H1 (cell line): ENCODE data around the gene RRAS2. TPM values are rescaled to one million over a fixed set of nuclear protein-coding genes. Genes with fewer than 3 reads are reported as not detected.

Source experiments
- CTCF ChIA-PET: fragments of 300-600 bp; sonication (Branson Sonifier 250); formaldehyde crosslinking; loops from one replicate; lab custom pipeline; 2021; ENCODE audit not compliant: partially characterized antibody; lab: Charles Lee
- POLR2A ChIA-PET: fragments of 300-600 bp; sonication (Branson Sonifier 250); formaldehyde crosslinking; loops from one replicate; lab custom pipeline; 2021; ENCODE audit warnings: inconsistent platforms; ENCODE audit not compliant: partially characterized antibody; lab: Charles Lee
- DNase-seq, 2 experiments: peaks; one replicate each; pipeline versions ENCODE4 v3.0.0 to v3.0.0-alpha.2; 2010 to 2022; ENCODE audit warnings: low spot score in 2 of 2, low read depth in 1 of 2, mixed read lengths in 1 of 2
- FAIRE-seq: peaks from 2 replicates; lab custom pipeline; 2011; peaks lifted over from hg19 to GRCh38; lab: Jason Lieb, UNC
- H2AFZ ChIP-seq: 2 replicates; pipeline ENCODE4 v1.8.1; 2012; ENCODE audit warnings: low read length, inconsistent platforms
- H2AK5ac ChIP-seq: 2 replicates; pipeline ENCODE4 v1.6.1; 2013; ENCODE audit warnings: low read depth, low read length
- H2BK120ac ChIP-seq: replicated peaks from 2 replicates; pipeline ENCODE3; 2013; ENCODE audit warnings: low read depth, low read length, inconsistent platforms
- H2BK12ac ChIP-seq: 2 replicates; pipeline ENCODE4 v1.6.1; 2013; ENCODE audit warnings: low read depth, low read length
- H2BK15ac ChIP-seq: 2 replicates; pipeline ENCODE4 v1.6.1; 2013; ENCODE audit warnings: low read length
- H2BK20ac ChIP-seq: 2 replicates; pipeline ENCODE4 v1.6.1; 2013; ENCODE audit warnings: low read length
- H2BK5ac ChIP-seq: 2 replicates; pipeline ENCODE4 v1.6.1; 2013; ENCODE audit warnings: low read depth, low read length
- H3K14ac ChIP-seq: 2 replicates; pipeline ENCODE4 v1.6.1; 2013; ENCODE audit warnings: inconsistent platforms; ENCODE audit not compliant: insufficient read length
- H3K18ac ChIP-seq: 2 replicates; pipeline ENCODE4 v1.6.1; 2013; ENCODE audit warnings: low read length; ENCODE audit errors: extremely low read depth
- H3K23ac ChIP-seq: 2 replicates; pipeline ENCODE4 v1.6.1; 2013; ENCODE audit warnings: inconsistent platforms; ENCODE audit not compliant: insufficient read length
- H3K23me2 ChIP-seq: 2 replicates; pipeline ENCODE4 v1.6.1; 2013; ENCODE audit warnings: low read depth, low read length
- H3K27ac ChIP-seq: 2 replicates; pipeline ENCODE4 v1.6.1; 2011; ENCODE audit warnings: low read depth, low read length, inconsistent platforms
- H3K27me3 ChIP-seq, 4 experiments: replicated peaks in 1 of 4; 1 replicate in 1 of 4; 2 replicates in 3 of 4; pipeline versions ENCODE4 v1.6.1 to v1.8.1; 2011 to 2013; ENCODE audit warnings: low read length in 3 of 4, mild to moderate bottlenecking in 3 of 4, inconsistent platforms in 2 of 4, mixed read lengths in 2 of 4, moderate library complexity in 1 of 4; ENCODE audit not compliant: control insufficient read depth in 3 of 4, insufficient read depth in 3 of 4; ENCODE audit errors: extremely low read depth in 1 of 4
- H3K36me3 ChIP-seq, 4 experiments: 2 replicates each; pipeline versions ENCODE4 v1.6.1 to v1.8.1; 2011 to 2013; ENCODE audit warnings: mild to moderate bottlenecking in 4 of 4, low read length in 3 of 4, moderate library complexity in 2 of 4, control low read depth in 1 of 4, inconsistent platforms in 1 of 4; ENCODE audit not compliant: insufficient read depth in 4 of 4, control insufficient read depth in 2 of 4
- H3K4ac ChIP-seq: replicated peaks from 2 replicates; pipeline ENCODE3; 2013; ENCODE audit warnings: low read length, low read depth, mixed read lengths, inconsistent platforms; ENCODE audit not compliant: insufficient read length
- H3K4me1 ChIP-seq, 4 experiments: replicated peaks in 1 of 4; 1 replicate in 1 of 4; 2 replicates in 3 of 4; pipeline versions ENCODE4 v1.6.1 to v1.8.1; 2011 to 2013; ENCODE audit warnings: low read length in 3 of 4, inconsistent platforms in 2 of 4, mixed read lengths in 1 of 4; ENCODE audit not compliant: insufficient read depth in 4 of 4, control insufficient read depth in 3 of 4
- H3K4me2 ChIP-seq, 2 experiments: 2 replicates each; pipeline versions ENCODE4 v1.6.1 to v1.8.1; 2011 to 2013; ENCODE audit warnings: low read depth in 2 of 2, low read length in 2 of 2, control low read depth in 1 of 2, inconsistent platforms in 1 of 2, mild to moderate bottlenecking in 1 of 2; ENCODE audit not compliant: insufficient read depth in 1 of 2
- H3K4me3 ChIP-seq, 4 experiments: fragments of 200-600, 300-600 bp in 1 of 4; sonication (generic), shearing (Covaris generic), sonication (Bioruptor Twin) in 1 of 4; 2 replicates each; pipeline versions ENCODE4 v1.5.1 to v1.8.1; 2011 to 2016; ENCODE audit warnings: low read length in 4 of 4, low read depth in 3 of 4, control low read depth in 2 of 4, inconsistent platforms in 2 of 4, mild to moderate bottlenecking in 2 of 4, mixed read lengths in 1 of 4, moderate library complexity in 1 of 4; ENCODE audit not compliant: insufficient read depth in 2 of 4; ENCODE audit errors: extremely low read depth in 1 of 4
- H3K56ac ChIP-seq: replicated peaks from 2 replicates; pipeline ENCODE3; 2013; ENCODE audit warnings: low read depth, mild to moderate bottlenecking, mixed read lengths, low read length, inconsistent platforms; ENCODE audit not compliant: insufficient read length
- H3K79me1 ChIP-seq: 2 replicates; pipeline ENCODE4 v1.6.1; 2013; ENCODE audit warnings: low read depth, low read length, control low read depth
- H3K79me2 ChIP-seq, 2 experiments: 2 replicates each; pipeline versions ENCODE4 v1.6.1 to v1.8.1; 2012 to 2013; ENCODE audit warnings: low read length in 2 of 2, mild to moderate bottlenecking in 2 of 2, inconsistent platforms in 1 of 2; ENCODE audit not compliant: insufficient read depth in 2 of 2, control insufficient read depth in 1 of 2
- H3K9ac ChIP-seq, 4 experiments: replicated peaks in 1 of 4; 1 replicate in 1 of 4; 2 replicates in 3 of 4; pipeline versions ENCODE4 v1.6.1 to v1.8.1; 2011 to 2013; ENCODE audit warnings: low read depth in 3 of 4, low read length in 3 of 4, control low read depth in 2 of 4, mild to moderate bottlenecking in 2 of 4, moderate library complexity in 2 of 4, inconsistent platforms in 1 of 4; ENCODE audit errors: extremely low read depth in 1 of 4
- H3K9me3 ChIP-seq, 2 experiments: 2 replicates each; pipeline versions ENCODE4 v1.6.1 to v1.8.1; 2012 to 2013; ENCODE audit warnings: mild to moderate bottlenecking in 2 of 2, moderate library complexity in 2 of 2, control low read depth in 1 of 2, inconsistent platforms in 1 of 2, low read depth in 1 of 2, low read length in 1 of 2, mixed read lengths in 1 of 2; ENCODE audit not compliant: insufficient read depth in 2 of 2
- H4K20me1 ChIP-seq, 2 experiments: replicated peaks in 1 of 2; 2 replicates each; pipeline versions ENCODE3 to v1.8.1; 2011 to 2013; ENCODE audit warnings: inconsistent platforms in 2 of 2, low read length in 2 of 2, mild to moderate bottlenecking in 1 of 2; ENCODE audit not compliant: insufficient read depth in 2 of 2, control insufficient read depth in 1 of 2
- H4K5ac ChIP-seq: 2 replicates; pipeline ENCODE4 v1.6.1; 2013; ENCODE audit warnings: low read length, low read depth, mixed read lengths, inconsistent platforms; ENCODE audit not compliant: insufficient read length
- H4K8ac ChIP-seq: 2 replicates; pipeline ENCODE4 v1.8.0; 2013; ENCODE audit warnings: mild to moderate bottlenecking, moderate library complexity, low read length, inconsistent platforms; ENCODE audit not compliant: insufficient read depth; ENCODE audit errors: extremely low read depth
- H4K91ac ChIP-seq: replicated peaks from 2 replicates; pipeline ENCODE3; 2013; ENCODE audit warnings: low read length, mixed read lengths, inconsistent platforms; ENCODE audit not compliant: insufficient read length
- ASH2L ChIP-seq: fragments of 200-600, 300-600 bp; sonication (generic); IDR thresholded peaks from one replicate; pipeline ENCODE4 v1.7.1; 2017; ENCODE audit warnings: low read length
- BACH1 ChIP-seq: IDR thresholded peaks from 2 replicates; pipeline ENCODE4 v1.6.1; 2012; ENCODE audit warnings: low read length, improper control_type of control experiment
- BCL11A ChIP-seq, 2 experiments: IDR thresholded peaks; one replicate each; pipeline ENCODE4 v1.6.1; 2011; ENCODE audit warnings: low read depth in 2 of 2, low read length in 2 of 2, mild to moderate bottlenecking in 2 of 2
- EGR1 ChIP-seq: IDR thresholded peaks from 2 replicates; pipeline ENCODE4 v1.6.1; 2011; ENCODE audit warnings: low read depth, low read length, borderline replicate concordance
- HDAC2 ChIP-seq, 2 experiments: fragments of 300-600 bp in 1 of 2; sonication (generic) in 1 of 2; IDR thresholded peaks; 2 replicates each; pipeline ENCODE4 v1.6.1; 2011 to 2012; ENCODE audit warnings: low read depth in 2 of 2, low read length in 2 of 2, mild to moderate bottlenecking in 2 of 2, moderate library complexity in 2 of 2, borderline replicate concordance in 1 of 2, inconsistent platforms in 1 of 2
- RFX5 ChIP-seq: IDR thresholded peaks from 2 replicates; pipeline ENCODE4 v1.6.1; 2011; ENCODE audit warnings: low read depth, low read length, improper control_type of control experiment, borderline replicate concordance
- SIN3A ChIP-seq, 2 experiments: IDR thresholded peaks in 1 of 2; conservative IDR thresholded peaks in 1 of 2; 2 replicates each; pipeline ENCODE4 v1.6.1; 2011 to 2012; ENCODE audit warnings: low read length in 2 of 2, improper control_type of control experiment in 1 of 2, low read depth in 1 of 2, mild to moderate bottlenecking in 1 of 2
- SP1 ChIP-seq: IDR thresholded peaks from 2 replicates; pipeline ENCODE4 v1.6.1; 2011; ENCODE audit warnings: low read depth, low read length
- SP4 ChIP-seq: IDR thresholded peaks from 2 replicates; pipeline ENCODE4 v1.6.1; 2012; ENCODE audit warnings: low read length, inconsistent platforms
- SRF ChIP-seq: IDR thresholded peaks from 2 replicates; pipeline ENCODE4 v1.6.1; 2011; ENCODE audit warnings: mild to moderate bottlenecking, low read depth, low read length, moderate library complexity
- TBP ChIP-seq: IDR thresholded peaks from 2 replicates; pipeline ENCODE4 v1.6.1; 2011; ENCODE audit warnings: low read depth, low read length, improper control_type of control experiment
- YY1 ChIP-seq: IDR thresholded peaks from 2 replicates; pipeline ENCODE4 v1.6.1; 2011; ENCODE audit warnings: low read depth, mild to moderate bottlenecking, low read length
- ZNF274 ChIP-seq: IDR thresholded peaks from 2 replicates; pipeline ENCODE4 v1.7.0; 2012; ENCODE audit warnings: low read length, borderline replicate concordance; ENCODE audit errors: extremely low read depth
- WGBS, 2 experiments: shearing (Covaris generic) in 1 of 2; methylation state at CpG; one replicate each; pipeline versions ENCODE4 v1.1.6 to v1.1.7; 2013 to 2015; ENCODE audit warnings: low lambda C conversion rate in 2 of 2, mixed read lengths in 2 of 2, inconsistent platforms in 1 of 2, low coverage in 1 of 2, missing lambda C conversion rate in 1 of 2; ENCODE audit not compliant: insufficient replicate concordance in 2 of 2, insufficient coverage in 1 of 2, insufficient read length in 1 of 2; ENCODE audit errors: extremely low coverage in 1 of 2, missing lambda C conversion rate in 1 of 2; 5-methylcytosine and 5-hydroxymethylcytosine counted together
- polyA plus RNA-seq, 7 experiments: library from polyadenylated mRNA; depleted of rRNA in 3 of 7; stranded (reverse) in 5 of 7; unstranded in 2 of 7; fragments of >200 nt in 5 of 7; fragments of 200-250 nt in 2 of 7; gene quantifications; 1 replicate in 5 of 7; 2 replicates in 1 of 7; 4 replicates in 1 of 7; pipeline versions ENCODE4 v1.2.1 to v1.2.3, GENCODE V29; 2011 to 2013; ENCODE audit warnings: missing spikeins in 2 of 7, mixed read lengths in 2 of 7
- total RNA-seq: library from RNA; stranded (reverse); fragmentation: NEBNext Ultra II Directional; extraction: Animal tissue kit (Norgen Biotek cat#: 25700); gene quantifications from 2 replicates; pipeline ENCODE4 v1.2.1, GENCODE V29; 2021
- TF ChIP-seq, protein P1 (sequence below): IDR thresholded peaks from 2 replicates; pipeline ENCODE4 v1.6.1; 2011; ENCODE audit warnings: low read depth, mild to moderate bottlenecking, low read length; ENCODE audit not compliant: insufficient read depth

Gene RRAS2
- total and polyA plus RNA-seq, 2 of the 8 experiments (the other 6 are each of a cell fraction or from before 2014, with no cell fraction given), result 72.3 to 234 TPM

DNA sequence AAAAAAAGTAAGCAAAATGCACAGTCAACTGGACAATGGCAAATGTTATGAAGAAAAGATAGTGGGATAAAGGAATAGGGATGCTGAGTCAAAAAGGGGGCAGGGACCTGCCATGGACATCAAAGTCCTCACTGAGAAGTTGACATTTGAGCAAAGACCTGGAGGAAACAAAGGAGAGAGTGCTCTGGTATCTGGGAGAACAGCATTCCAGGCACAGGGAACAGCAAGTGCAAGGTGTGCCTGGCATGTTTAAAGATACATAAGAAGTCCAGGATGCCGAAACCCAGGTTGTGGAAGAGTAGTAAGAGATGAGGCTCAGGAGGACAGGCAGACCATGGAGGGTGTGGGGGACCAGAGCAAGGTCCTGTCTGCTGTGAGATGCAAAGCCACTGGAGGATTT, 123.3 kb downstream of the RRAS2 start:
- no peak overlapping the region for H3K56ac ChIP-seq
- no peaks in the 10 kb centered on the region for H4K20me1 ChIP-seq
- H3K36me3 ChIP-seq, result no peaks in the 10 kb centered on the region
- no peak overlapping the region for H3K18ac ChIP-seq
- H2BK12ac ChIP-seq, result no peak overlapping the region
- no peaks in the 10 kb centered on the region for H3K23me2 ChIP-seq
- no peak overlapping the region for H3K9ac ChIP-seq
- H3K9me3 ChIP-seq, result no peaks in the 10 kb centered on the region
- H2BK15ac ChIP-seq, result no peak overlapping the region
- no peak overlapping the region for H2BK120ac ChIP-seq
- no peak overlapping the region for H3K4me3 ChIP-seq
- H2BK20ac ChIP-seq, result no peak overlapping the region; the same call in 1 of the 2 replicates
- H3K14ac ChIP-seq, result no peak overlapping the region
- ChIA-PET CTCF (interaction anchor here (1.1 to 5.9 kb wide), 6 partner anchors 8 to 463 kb away, joined by 3 to 32 read pairs (median 8); no protein-coding TSS in a partner anchor), POLR2A (no interaction called here)
- no peak overlapping the region for H3K4me2 ChIP-seq
- H3K79me1 ChIP-seq, result no peaks in the 10 kb centered on the region
- H3K4ac ChIP-seq, result no peak overlapping the region
- H2AFZ ChIP-seq, result no peak overlapping the region
- peaks cover 0 to 3% (median 0%) of the 10 kb centered on the region in 4 experiments; a peak in 1 of 7 replicates for H3K27me3 ChIP-seq
- 95% methylated on average over 1 of the region's 1 CpG; no CpG with 5 or more reads in 1 of the 2 experiments for WGBS, 2 experiments
- no peak overlapping the region for H4K5ac ChIP-seq
- H4K91ac ChIP-seq, result peak overlapping the region; percentile 17
- no peak overlapping the region for H2AK5ac ChIP-seq
- no peak for DNase-seq
- no peak overlapping the region for H3K27ac ChIP-seq
- H3K4me1 ChIP-seq, result peaks cover 0 to 4% (median 0%) of the 10 kb centered on the region in 4 experiments; a peak in 2 of 7 replicates
- FAIRE-seq, result no peak
- H3K23ac ChIP-seq, result no peak overlapping the region
- no peak overlapping the region for H4K8ac ChIP-seq
- no peaks in the 10 kb centered on the region for H3K79me2 ChIP-seq
- no peak overlapping the region for H2BK5ac ChIP-seq
- TF ChIP-seq SRF, result no peak
- TF ChIP-seq ASH2L, result no peak
- no peak for TF ChIP-seq BACH1
- no peak for TF ChIP-seq ZNF274
- no peak for TF ChIP-seq HDAC2 (IDR thresholded peaks at IDR 0.05; ENCODE audit: borderline replicate concordance in 1 of 2, low read depth in 2 of 2, low read length in 2 of 2)
- TF ChIP-seq SP4, result no peak
- TF ChIP-seq, protein P1, sequence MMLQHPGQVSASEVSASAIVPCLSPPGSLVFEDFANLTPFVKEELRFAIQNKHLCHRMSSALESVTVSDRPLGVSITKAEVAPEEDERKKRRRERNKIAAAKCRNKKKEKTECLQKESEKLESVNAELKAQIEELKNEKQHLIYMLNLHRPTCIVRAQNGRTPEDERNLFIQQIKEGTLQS, result no peak
- no peak for TF ChIP-seq RFX5
- TF ChIP-seq BCL11A (IDR thresholded peaks at IDR 0.05; ENCODE audit: low read depth in 2 of 2, low read length in 2 of 2), result no peak
- TF ChIP-seq SIN3A (conservative IDR thresholded peaks at IDR 0.05 in 1 of 2, IDR thresholded peaks at IDR 0.05 in 1 of 2; ENCODE audit: low read depth in 1 of 2, low read length in 2 of 2), result no peak
- TF ChIP-seq YY1, result no peak
- no peak for TF ChIP-seq TBP
- TF ChIP-seq EGR1, result no peak
- TF ChIP-seq SP1, result no peak
